Measurements from ENCODE around the gene NDUFS7. TPM values are rescaled to one million over a fixed set of nuclear protein-coding genes. Genes with fewer than 3 reads are reported as not detected.
A peak's percentile ranks its signal among the peaks of the same experiment; 100 is the strongest.

Gene NDUFS7
- total RNA-seq, 2 experiments from 2014 or later, result 132 to 147 TPM

- Histone ChIP-seq H3K9me2 (ENCODE audit: insufficient read depth, low read length) (no peaks in the 10 kb centered on the region), H3K9me3 (ENCODE audit: low read length) (no peaks in the 10 kb centered on the region), H3K4me2 (ENCODE audit: low read length) (peak overlapping the region; percentile 79), H3K4me3 (ENCODE audit: low read depth, low read length, poor library complexity, severe bottlenecking) (peak overlapping the region; percentile 77), H3K27ac (ENCODE audit: low read depth, low read length, poor library complexity, severe bottlenecking) (no peak overlapping the region), H3K4me1 (ENCODE audit: insufficient read depth, low read length, poor library complexity, severe bottlenecking) (peaks cover 23% of the 10 kb centered on the region), H2AFZ (ENCODE audit: low read length) (peak overlapping the region; percentile 55), H3K79me2 (ENCODE audit: insufficient read depth, low read depth, low read length) (peaks cover 15% of the 10 kb centered on the region; the same call in 1 of the 2 replicates), H3K36me3 (ENCODE audit: insufficient read depth, low read length) (peaks cover 36% of the 10 kb centered on the region), H4K20me1 (ENCODE audit: insufficient read depth, low read length) (no peaks in the 10 kb centered on the region)
- ChIA-PET POLR2A (no interaction called here), CTCF (ENCODE audit: unreplicated experiment) (no interaction called here)
- TF ChIP-seq EZH2phosphoT487 (IDR thresholded peaks at IDR 0.05; ENCODE audit: borderline replicate concordance, low read depth, low read length), result no peak
- TF ChIP-seq CTCF (conservative IDR thresholded peaks at IDR 0.05; ENCODE audit: low read length), result no peak
- BruUV-seq (replicated peaks), result no TSS peak
- DNase-seq (ENCODE audit: low spot score), result no peak
- intact Hi-C loops (cut with micrococcal nuclease; ENCODE audit: unreplicated experiment), result loop anchor here (2.0 kb wide), 1 partner anchor 28 kb away; the partner anchor contains the start of gene NDUFS7
These were observed 28.6 kb upstream of the NDUFS7 start for GRCh38 chr19:1354970-1355567.

- peak overlapping the region; percentile 79 for H3K4me2 ChIP-seq (ENCODE audit: low read length)
- H3K79me2 ChIP-seq (ENCODE audit: insufficient read depth, low read depth, low read length), result peaks cover 15% of the 10 kb centered on the region; the same call in 1 of the 2 replicates
- BruUV-seq (replicated peaks), result no TSS peak
- H4K20me1 ChIP-seq (ENCODE audit: insufficient read depth, low read length), result no peaks in the 10 kb centered on the region
- peaks cover 44% of the 10 kb centered on the region for H3K36me3 ChIP-seq (ENCODE audit: insufficient read depth, low read length)
- H3K27ac ChIP-seq (ENCODE audit: low read depth, low read length, poor library complexity, severe bottlenecking), result no peak overlapping the region
- no peaks in the 10 kb centered on the region for H3K9me3 ChIP-seq (ENCODE audit: low read length)
- peak overlapping the region; percentile 77 for H3K4me3 ChIP-seq (ENCODE audit: low read depth, low read length, poor library complexity, severe bottlenecking)
- intact Hi-C loops (cut with micrococcal nuclease; ENCODE audit: unreplicated experiment), result loop anchor here (2.0 kb wide), 1 partner anchor 27 kb away; the partner anchor contains the start of gene NDUFS7
- peaks cover 23% of the 10 kb centered on the region for H3K4me1 ChIP-seq (ENCODE audit: insufficient read depth, low read length, poor library complexity, severe bottlenecking)
- CTCF ChIA-PET (ENCODE audit: unreplicated experiment), result no interaction called here
- TF ChIP-seq EZH2phosphoT487 (IDR thresholded peaks at IDR 0.05; ENCODE audit: borderline replicate concordance, low read depth, low read length) (no peak), CTCF (conservative IDR thresholded peaks at IDR 0.05; ENCODE audit: low read length) (no peak)
- no peak overlapping the region; the same call in 1 of the 2 replicates for H2AFZ ChIP-seq (ENCODE audit: low read length)
- peak; percentile 32 for DNase-seq (ENCODE audit: low spot score)
- POLR2A ChIA-PET, result interaction anchor here (0.6 kb wide), 2 partner anchors 19 to 26 kb away, joined by 3 to 5 read pairs; no protein-coding TSS in a partner anchor
- H3K9me2 ChIP-seq (ENCODE audit: insufficient read depth, low read length), result no peaks in the 10 kb centered on the region
These were observed 27.9 kb upstream of the NDUFS7 start for GRCh38 chr19:1355568-1356507.
